Measurements from ENCODE around the gene FRY.

The FRY gene

GRCh38 chr13:32229443-32229842 lies 197.9 kb downstream of the FRY start:
- DNase-seq = no peak

- DNase-seq = no peak
Measured at GRCh38 chr13:32232263-32232662, 200.7 kb downstream of the FRY start.

GRCh38 chr13:32233062-32233461 lies 201.5 kb downstream of the FRY start:
- DNase-seq = no peak

- no peak for DNase-seq
Measured at GRCh38 chr13:32234914-32235313, 203.3 kb downstream of the FRY start.

- no peak for DNase-seq
Measured at GRCh38 chr13:32237681-32238080, 206.1 kb downstream of the FRY start.

- DNase-seq = no peak
Measured at GRCh38 chr13:32243695-32244094, 212.1 kb downstream of the FRY start.

- no peak for DNase-seq
Measured at GRCh38 chr13:32245555-32245954, 214.0 kb downstream of the FRY start.

- DNase-seq = no peak
Measured at GRCh38 chr13:32246468-32246867, 214.9 kb downstream of the FRY start.

GRCh38 chr13:32247887-32248286 lies 216.3 kb downstream of the FRY start:
- DNase-seq = no peak

- DNase-seq = no peak
Measured at GRCh38 chr13:32248801-32249200, 217.2 kb downstream of the FRY start.

- no peak for DNase-seq
Measured at GRCh38 chr13:32252812-32253438, 221.4 kb downstream of the FRY start.

GRCh38 chr13:32253911-32254399 lies 222.4 kb downstream of the FRY start:
- no peak for DNase-seq

- no peak for DNase-seq
Measured at GRCh38 chr13:32254416-32254815, 222.8 kb downstream of the FRY start.

- no peak for DNase-seq
Measured at GRCh38 chr13:32254916-32255723, 223.5 kb downstream of the FRY start.

- no peak for DNase-seq
Measured at GRCh38 chr13:32255724-32256109, 224.1 kb downstream of the FRY start.

- no peak for DNase-seq
Measured at GRCh38 chr13:32256243-32256642, 224.7 kb downstream of the FRY start.

GRCh38 chr13:32257649-32258048 lies 226.1 kb downstream of the FRY start:
- no peak for DNase-seq

- DNase-seq = no peak
Measured at GRCh38 chr13:32259116-32259515, 227.5 kb downstream of the FRY start.

- DNase-seq = no peak
Measured at GRCh38 chr13:32261567-32261966, 230.0 kb downstream of the FRY start.

- no peak for DNase-seq
Measured at GRCh38 chr13:32262165-32262564, 230.6 kb downstream of the FRY start.

GRCh38 chr13:32262619-32263018 lies 231.0 kb downstream of the FRY start:
- no peak for DNase-seq

- no peak for DNase-seq
Measured at GRCh38 chr13:32264407-32264806, 232.8 kb downstream of the FRY start.

GRCh38 chr13:32265726-32266125 lies 234.2 kb downstream of the FRY start:
- DNase-seq = no peak

- DNase-seq = no peak
Measured at GRCh38 chr13:32266130-32266529, 234.6 kb downstream of the FRY start.

Data from NCI-H187 (cell line).